Head of caudate nucleus (tissue), 42 donors: ENCODE data around the gene UTP11.
"Not testable (repeated sequence)": the region's sequence is repeated elsewhere in the genome, so short reads cannot be mapped to it uniquely, and the experiment has no call there.

Experiments used
- DNase-seq, 42 donors: peaks; one replicate each; pipeline versions ENCODE4 v3.0.0 to v3.0.0-alpha.2; 2020 to 2021; ENCODE audit warnings: mixed read lengths in 7 of 42
- intact Hi-C: fragments of 100-400 bp; cut with DNase I; formaldehyde crosslinking; loops from one replicate; pipeline ENCODE4 v1.15.0; 2022

Gene UTP11

GRCh38 chr1:38012363-38013226, at the start of gene UTP11:
UTP11 (plus strand) TSS chr1:38012734; CDS start chr1:38012803, 69 bp downstream.
- intact Hi-C loops, result loop anchor here (5.0 kb wide), 1 partner anchor 320 kb away; the partner anchor contains the start of gene CDCA8
- peak; percentile 88 to 99 (median 96) for DNase-seq

- DNase-seq, intact Hi-C loops: not testable (repeated sequence)
These were observed 48.4 kb upstream of the UTP11 start for GRCh38 chr1:37964106-37964505.

GRCh38 chr1:37965301-37965700, 47.2 kb upstream of the UTP11 start:
- no peak for DNase-seq
- intact Hi-C loops, result no loop called here

- intact Hi-C loops, DNase-seq: not testable (repeated sequence)
These were observed 38.9 kb upstream of the UTP11 start for GRCh38 chr1:37973684-37974083.

GRCh38 chr1:37974567-37974966, 38.0 kb upstream of the UTP11 start:
- DNase-seq, result no peak
- intact Hi-C loops, result no loop called here

GRCh38 chr1:37975083-37975482, 37.5 kb upstream of the UTP11 start:
- DNase-seq, result peak in 16 of 42 donors; percentile 20 to 59 (median 39)
- intact Hi-C loops, result not testable (repeated sequence)

- DNase-seq, result no peak
- intact Hi-C loops, result no loop called here
These were observed 34.0 kb upstream of the UTP11 start for GRCh38 chr1:37978541-37978940.

- DNase-seq, result no peak
- intact Hi-C loops, result no loop called here
These were observed 29.0 kb upstream of the UTP11 start for GRCh38 chr1:37983546-37983945.

- intact Hi-C loops, result no loop called here
- DNase-seq, result no peak
These were observed 24.9 kb upstream of the UTP11 start for GRCh38 chr1:37987679-37988078.

GRCh38 chr1:37989361-37989930, 23.1 kb upstream of the UTP11 start:
- peak in 14 of 42 donors; percentile 22 to 54 (median 36) for DNase-seq
- intact Hi-C loops, result no loop called here

GRCh38 chr1:37994886-37995566, 17.5 kb upstream of the UTP11 start:
- DNase-seq, result no peak
- intact Hi-C loops, result no loop called here

- peak in 11 of 42 donors; percentile 21 to 64 (median 43) for DNase-seq
- intact Hi-C loops, result no loop called here
These were observed 16.7 kb upstream of the UTP11 start for GRCh38 chr1:37995751-37996345.

- no peak for DNase-seq
- intact Hi-C loops, result no loop called here
These were observed 15.1 kb upstream of the UTP11 start for GRCh38 chr1:37997256-37998088.

GRCh38 chr1:37998089-37998808, 14.3 kb upstream of the UTP11 start:
- no peak for DNase-seq

GRCh38 chr1:37998913-37999429, 13.6 kb upstream of the UTP11 start:
- no peak for DNase-seq
- intact Hi-C loops, result no loop called here

More at GRCh38 chr1:37998089-37998808, 14.3 kb upstream of the UTP11 start:
- intact Hi-C loops, result no loop called here

GRCh38 chr1:37999430-38000232, 12.9 kb upstream of the UTP11 start:
- DNase-seq, result peak in 6 of 42 donors; percentile 34 to 51 (median 41)
- intact Hi-C loops, result no loop called here

GRCh38 chr1:38000233-38000528, 12.4 kb upstream of the UTP11 start:
- intact Hi-C loops, result no loop called here
- DNase-seq, result no peak
